GM13977 (cell line): ENCODE results near the gene OSBP2.
"Not testable (repeated sequence)": the region's sequence is repeated elsewhere in the genome, so short reads cannot be mapped to it uniquely, and the experiment has no call there.

Experiments
- DNase-seq: peaks from one replicate; pipeline ENCODE4 v3.0.0; 2012; ENCODE audit warnings: low spot score
- in situ Hi-C: fragments of 300-500 bp; cut with MboI; formaldehyde crosslinking; loops from one replicate; pipeline ENCODE4 v1.12.0; 2022; ENCODE audit warnings: low sequenced_read_pairs, low pct_unique_long_range_greater_than_20kb, mixed read lengths, inconsistent platforms; ENCODE audit not compliant: unreplicated experiment
- TF ChIP-seq, protein P1 (sequence below): IDR thresholded peaks from 2 replicates; pipeline ENCODE4 v1.5.1; 2012; ENCODE audit warnings: mild to moderate bottlenecking, control low read depth; ENCODE audit not compliant: insufficient read depth; ENCODE audit errors: extremely low read depth, missing control alignments

The OSBP2 gene

DNA sequence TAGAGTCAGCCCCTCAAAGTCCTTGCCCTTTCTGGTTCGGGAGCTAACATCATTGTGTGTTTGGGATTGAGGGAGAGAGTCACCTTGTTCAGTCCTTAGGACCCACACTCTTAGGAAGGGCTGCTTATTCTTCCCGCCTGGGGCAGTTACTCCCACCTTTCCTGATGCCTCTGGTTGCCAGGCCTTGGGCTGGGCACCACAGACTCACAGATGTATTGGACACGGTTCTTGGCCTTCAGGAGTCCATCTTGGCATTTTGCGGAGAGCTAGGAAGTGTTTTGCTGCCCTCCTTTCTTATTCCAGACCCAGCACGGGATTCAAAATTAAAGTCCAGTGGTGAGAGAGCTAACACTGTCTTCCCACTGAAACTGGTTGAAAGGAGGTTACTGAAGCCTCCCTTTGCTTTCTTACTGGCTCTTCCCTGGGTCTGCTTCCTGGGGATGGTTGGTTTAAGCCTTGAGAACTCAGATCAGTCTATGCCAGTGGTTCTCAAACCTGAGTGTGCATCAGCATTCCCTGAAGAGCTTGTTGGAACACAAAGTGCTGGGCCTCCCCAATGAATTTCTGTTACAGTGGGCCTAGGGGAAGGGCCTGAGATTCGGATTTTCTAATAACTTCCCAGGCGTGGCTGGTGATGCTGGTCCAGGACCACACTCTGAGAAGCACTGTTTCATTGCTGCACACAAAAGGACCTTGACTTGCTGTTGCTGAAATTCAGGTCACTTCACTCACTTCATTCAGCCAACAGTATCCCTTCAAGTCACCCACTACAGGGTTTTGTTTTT is 1.4 kb downstream of the OSBP2 start:
- in situ Hi-C loops: no loop called here
- TF ChIP-seq, protein P1, sequence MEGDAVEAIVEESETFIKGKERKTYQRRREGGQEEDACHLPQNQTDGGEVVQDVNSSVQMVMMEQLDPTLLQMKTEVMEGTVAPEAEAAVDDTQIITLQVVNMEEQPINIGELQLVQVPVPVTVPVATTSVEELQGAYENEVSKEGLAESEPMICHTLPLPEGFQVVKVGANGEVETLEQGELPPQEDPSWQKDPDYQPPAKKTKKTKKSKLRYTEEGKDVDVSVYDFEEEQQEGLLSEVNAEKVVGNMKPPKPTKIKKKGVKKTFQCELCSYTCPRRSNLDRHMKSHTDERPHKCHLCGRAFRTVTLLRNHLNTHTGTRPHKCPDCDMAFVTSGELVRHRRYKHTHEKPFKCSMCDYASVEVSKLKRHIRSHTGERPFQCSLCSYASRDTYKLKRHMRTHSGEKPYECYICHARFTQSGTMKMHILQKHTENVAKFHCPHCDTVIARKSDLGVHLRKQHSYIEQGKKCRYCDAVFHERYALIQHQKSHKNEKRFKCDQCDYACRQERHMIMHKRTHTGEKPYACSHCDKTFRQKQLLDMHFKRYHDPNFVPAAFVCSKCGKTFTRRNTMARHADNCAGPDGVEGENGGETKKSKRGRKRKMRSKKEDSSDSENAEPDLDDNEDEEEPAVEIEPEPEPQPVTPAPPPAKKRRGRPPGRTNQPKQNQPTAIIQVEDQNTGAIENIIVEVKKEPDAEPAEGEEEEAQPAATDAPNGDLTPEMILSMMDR: no peak
- peak; percentile 32 for DNase-seq

GRCh38 chr22:30697975-30698374 is 3.3 kb downstream of the OSBP2 start:
- TF ChIP-seq, protein P1: no peak
- in situ Hi-C loops: no loop called here
- no peak for DNase-seq

DNA sequence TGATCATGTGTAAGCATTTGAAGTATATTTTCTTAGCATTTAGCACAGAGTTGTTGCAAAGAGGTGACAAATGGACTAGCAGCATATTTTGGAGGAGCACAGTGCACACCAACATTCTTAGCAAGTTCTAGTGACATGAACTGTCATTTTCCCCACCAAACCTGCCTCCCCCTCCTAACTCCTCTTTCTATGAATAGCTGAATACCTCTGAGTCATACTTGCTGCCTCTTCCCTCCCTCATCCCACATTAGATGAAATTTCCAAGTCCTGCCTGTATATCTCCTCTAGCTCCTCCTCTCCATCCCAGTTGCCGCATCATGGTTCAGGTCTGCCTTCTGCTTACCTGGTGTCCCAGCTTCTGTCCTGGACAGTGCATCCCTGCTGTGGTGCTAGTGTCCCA is 7.2 kb downstream of the OSBP2 start:
- in situ Hi-C loops: no loop called here
- DNase-seq: no peak
- TF ChIP-seq, protein P1: no peak

- TF ChIP-seq, protein P1: no peak
- no peak for DNase-seq
- in situ Hi-C loops: no loop called here
Observed at GRCh38 chr22:30702856-30703255, 8.2 kb downstream of the OSBP2 start.

DNA sequence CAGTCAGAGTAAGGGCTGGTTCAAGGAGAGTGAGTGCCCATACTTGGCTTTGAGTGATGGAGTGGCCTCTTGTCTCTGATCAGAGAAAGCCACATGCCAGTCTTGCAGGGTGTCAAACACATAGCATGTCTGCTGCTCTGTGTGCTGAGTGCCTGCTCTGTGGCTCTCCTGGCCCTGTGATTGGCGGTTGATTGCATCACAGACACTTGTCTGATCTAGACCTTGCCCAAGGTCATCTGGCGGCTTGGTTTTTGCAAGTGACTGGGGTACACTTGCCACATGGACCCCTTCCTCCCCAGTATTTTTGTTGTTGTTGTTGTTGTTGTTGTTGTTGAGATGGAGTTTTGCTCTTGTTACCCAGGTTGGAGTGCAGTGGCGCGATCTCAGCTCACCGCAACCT is 10.3 kb downstream of the OSBP2 start:
- no peak for DNase-seq
- TF ChIP-seq, protein P1: no peak
- in situ Hi-C loops: no loop called here

DNA sequence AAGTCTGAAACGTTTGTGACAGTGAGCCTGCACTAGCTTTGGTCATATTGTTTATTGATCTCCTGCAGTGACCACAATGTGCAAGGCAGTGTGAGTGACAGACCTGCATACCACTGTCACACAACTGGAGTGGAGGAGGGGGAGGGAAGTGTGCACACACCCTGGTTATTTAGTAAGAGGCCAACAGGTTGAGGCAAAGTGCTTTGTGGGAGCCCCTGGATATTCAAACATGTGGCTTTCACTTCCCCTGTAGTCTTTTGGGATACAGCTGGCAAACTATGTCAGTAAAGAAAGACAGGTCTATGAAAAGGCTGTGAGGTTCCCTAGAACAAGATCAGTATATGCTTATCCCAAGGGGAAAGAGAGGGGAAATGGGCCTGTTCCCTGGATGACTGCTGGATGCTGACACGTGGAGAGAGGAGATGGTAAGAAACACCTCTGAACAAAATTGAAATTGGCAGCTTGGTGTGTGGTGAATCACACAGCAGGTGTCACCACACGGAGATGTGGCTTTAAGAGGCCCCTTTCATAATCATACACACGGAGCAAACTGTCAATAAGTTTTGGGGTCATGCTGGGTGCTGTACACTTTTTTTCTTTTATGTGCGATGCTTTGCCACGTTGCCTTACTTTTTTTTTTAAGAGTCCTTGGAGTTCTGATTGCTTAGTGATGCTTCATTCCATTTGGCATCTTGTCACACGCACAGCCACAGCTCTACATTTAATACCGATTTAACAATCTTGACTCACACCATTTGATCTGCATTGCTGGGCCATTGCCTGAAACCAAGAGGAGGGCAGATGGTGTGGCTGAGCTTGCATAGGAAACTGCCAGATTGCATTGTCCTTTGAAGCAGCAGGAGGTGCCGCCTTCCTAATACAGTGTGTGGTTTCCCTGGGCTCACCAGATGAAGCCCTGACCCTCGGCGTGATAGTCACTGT is 11.3 kb downstream of the OSBP2 start:
- DNase-seq: peak; percentile 66
- TF ChIP-seq, protein P1: no peak
- in situ Hi-C loops: no loop called here

DNA sequence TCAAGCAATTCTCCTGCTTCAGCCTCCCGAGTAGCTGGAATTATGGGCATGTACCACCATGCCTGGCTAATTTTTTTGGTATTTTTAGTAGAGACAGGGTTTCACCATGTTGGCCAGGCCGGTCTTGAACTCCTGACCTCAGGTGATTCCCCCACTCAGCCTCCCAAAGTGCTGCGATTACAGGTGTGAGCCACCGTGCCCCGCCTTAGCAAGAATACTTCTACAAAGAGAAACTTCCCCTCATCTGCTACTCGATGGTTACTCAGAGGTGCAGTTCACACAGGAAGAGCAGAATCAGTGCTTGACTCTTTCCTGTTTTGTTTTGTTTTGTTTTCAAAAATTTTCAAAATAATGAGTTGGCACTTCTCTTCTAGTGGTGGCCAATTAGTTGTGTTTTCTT is 15.3 kb downstream of the OSBP2 start:
- in situ Hi-C loops, DNase-seq: not testable (repeated sequence)
